GM12873 (cell line): ENCODE data around the gene TTLL12.

Source experiments
- TF ChIP-seq, protein P1 (sequence below): IDR thresholded peaks from 2 replicates; pipeline ENCODE4 v1.5.1; 2012; ENCODE audit warnings: low read depth, mild to moderate bottlenecking, moderate library complexity, low read length, control low read depth; ENCODE audit not compliant: insufficient read depth; ENCODE audit errors: missing control alignments

The TTLL12 gene

GRCh38 chr22:43176090-43176489 lies 10.8 kb downstream of the TTLL12 start:
- TF ChIP-seq, protein P1, sequence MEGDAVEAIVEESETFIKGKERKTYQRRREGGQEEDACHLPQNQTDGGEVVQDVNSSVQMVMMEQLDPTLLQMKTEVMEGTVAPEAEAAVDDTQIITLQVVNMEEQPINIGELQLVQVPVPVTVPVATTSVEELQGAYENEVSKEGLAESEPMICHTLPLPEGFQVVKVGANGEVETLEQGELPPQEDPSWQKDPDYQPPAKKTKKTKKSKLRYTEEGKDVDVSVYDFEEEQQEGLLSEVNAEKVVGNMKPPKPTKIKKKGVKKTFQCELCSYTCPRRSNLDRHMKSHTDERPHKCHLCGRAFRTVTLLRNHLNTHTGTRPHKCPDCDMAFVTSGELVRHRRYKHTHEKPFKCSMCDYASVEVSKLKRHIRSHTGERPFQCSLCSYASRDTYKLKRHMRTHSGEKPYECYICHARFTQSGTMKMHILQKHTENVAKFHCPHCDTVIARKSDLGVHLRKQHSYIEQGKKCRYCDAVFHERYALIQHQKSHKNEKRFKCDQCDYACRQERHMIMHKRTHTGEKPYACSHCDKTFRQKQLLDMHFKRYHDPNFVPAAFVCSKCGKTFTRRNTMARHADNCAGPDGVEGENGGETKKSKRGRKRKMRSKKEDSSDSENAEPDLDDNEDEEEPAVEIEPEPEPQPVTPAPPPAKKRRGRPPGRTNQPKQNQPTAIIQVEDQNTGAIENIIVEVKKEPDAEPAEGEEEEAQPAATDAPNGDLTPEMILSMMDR: no peak

GRCh38 chr22:43174941-43175531 lies 11.9 kb downstream of the TTLL12 start:
- TF ChIP-seq, protein P1: no peak

- TF ChIP-seq, protein P1: no peak
Measured at GRCh38 chr22:43173976-43174720, 12.8 kb downstream of the TTLL12 start.

DNA sequence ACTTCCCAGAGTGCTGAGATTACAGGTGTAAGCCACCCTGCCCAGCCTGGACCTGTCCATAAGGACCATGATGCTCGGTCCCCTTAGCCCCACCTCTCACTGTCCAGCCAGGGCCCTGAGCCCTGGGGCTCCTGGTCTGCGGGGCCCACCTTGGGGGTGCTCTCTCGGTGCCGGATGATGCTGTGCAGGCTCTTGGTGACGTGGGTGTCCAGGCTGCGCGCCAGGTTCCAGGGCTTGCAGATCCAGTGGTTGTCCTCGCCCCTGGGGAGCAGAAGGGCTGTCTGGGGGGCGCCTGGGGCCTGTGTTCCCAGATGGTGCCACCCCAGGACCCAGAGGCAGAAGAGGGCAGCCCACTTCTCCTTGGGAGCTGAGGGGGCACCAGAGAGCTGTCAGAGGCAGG lies 13.4 kb downstream of the TTLL12 start:
- TF ChIP-seq, protein P1: no peak

DNA sequence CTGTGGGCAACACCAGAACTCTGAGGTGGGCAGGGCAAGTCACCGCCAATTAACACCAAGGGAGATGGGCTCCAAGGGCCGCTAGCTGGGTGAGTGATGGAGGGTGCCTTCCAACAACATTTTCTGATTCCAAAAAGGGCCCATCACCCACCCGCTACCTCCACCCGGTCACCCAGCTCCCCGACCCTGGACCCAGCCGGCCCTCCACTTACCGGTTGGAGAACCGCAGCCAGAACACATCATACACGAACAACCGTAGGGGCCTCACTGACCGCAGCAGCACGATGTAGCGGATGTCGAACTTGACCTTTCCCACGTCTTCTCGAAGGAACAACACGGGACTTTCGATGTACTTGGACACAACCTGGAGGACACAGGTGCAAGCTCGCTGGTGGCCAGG lies 14.7 kb downstream of the TTLL12 start:
- TF ChIP-seq, protein P1: no peak

DNA sequence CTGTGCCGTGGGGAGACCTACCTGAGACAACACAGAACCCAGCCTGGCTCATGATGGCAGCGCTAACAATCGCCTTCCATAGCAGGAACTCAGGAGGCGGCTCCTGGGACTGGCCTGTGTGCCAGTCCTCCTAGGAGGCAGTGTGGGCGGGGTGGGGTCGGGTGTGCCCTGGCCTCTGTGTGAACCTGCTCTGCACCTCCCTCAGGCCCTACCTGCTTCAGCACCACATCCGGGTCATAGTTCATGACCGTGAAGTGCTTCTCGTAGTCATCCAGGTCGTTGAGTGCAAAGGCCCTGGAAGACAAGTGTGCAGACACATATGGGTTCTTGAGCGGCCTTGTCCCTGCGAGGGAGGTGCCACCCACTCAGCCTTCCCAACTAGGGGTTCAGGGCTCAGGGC lies 15.3 kb downstream of the TTLL12 start:
- TF ChIP-seq, protein P1: no peak

DNA sequence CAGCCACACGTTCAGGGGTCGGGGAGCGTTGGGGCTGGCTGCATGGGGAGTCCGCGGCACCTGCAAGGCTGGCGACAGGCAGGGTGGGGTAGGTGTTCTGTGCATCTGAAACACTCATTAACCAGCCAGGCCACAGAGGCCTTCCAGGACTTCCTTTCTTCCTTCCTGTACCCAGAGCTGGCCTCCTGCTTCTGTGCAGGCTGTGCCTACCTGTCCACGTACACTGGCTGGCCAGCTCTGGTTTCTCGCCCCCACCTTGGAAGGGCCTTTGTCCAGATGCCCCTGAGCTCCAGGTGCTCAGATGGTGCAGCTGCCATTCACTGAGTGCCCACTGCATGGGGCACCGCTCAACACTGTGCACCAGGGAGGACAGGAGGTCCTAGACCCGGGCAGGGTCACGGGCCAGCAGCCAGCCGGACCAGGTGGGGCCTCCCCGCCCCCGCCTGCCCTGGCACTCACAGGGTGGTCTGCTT lies 15.9 kb downstream of the TTLL12 start:
- TF ChIP-seq, protein P1: no peak
